HEK293 (cell line): ENCODE measurements around the gene PALM3.

Source experiments
- CTCF ChIP-seq: fragments of 450-650 bp; formaldehyde crosslinking; IDR thresholded peaks from 2 replicates; pipeline ENCODE4 v1.5.1; 2016; ENCODE audit warnings: missing biosample characterization, missing genetic modification characterization
- GFI1B ChIP-seq: fragments of 450-650 bp; formaldehyde crosslinking; IDR thresholded peaks from 2 replicates; pipeline ENCODE4 v1.5.1; 2016; ENCODE audit warnings: missing biosample characterization, missing genetic modification characterization
- ZNF274 ChIP-seq, 2 experiments: fragments of 200-500 bp in 1 of 2; fragments of 450-650 bp in 1 of 2; sonication (Bioruptor generic) in 1 of 2; formaldehyde crosslinking in 1 of 2; IDR thresholded peaks; 2 replicates each; pipeline versions ENCODE4 v1.5.1 to v1.6.1; 2014 to 2016; ENCODE audit warnings: borderline replicate concordance in 1 of 2, inconsistent platforms in 1 of 2, low read length in 1 of 2, missing biosample characterization in 1 of 2, missing genetic modification characterization in 1 of 2
- ZNF785 ChIP-seq: fragments of 450-650 bp; formaldehyde crosslinking; IDR thresholded peaks from 2 replicates; pipeline ENCODE4 v1.5.1; 2016; ENCODE audit warnings: missing biosample characterization, missing genetic modification characterization

- no peak for TF ChIP-seq ZNF274 (IDR thresholded peaks at IDR 0.05; ENCODE audit: low read length)
- TF ChIP-seq ZNF274 (tag by site-specific recombination; IDR thresholded peaks at IDR 0.05; ENCODE audit: borderline replicate concordance): no peak
- TF ChIP-seq CTCF: no peak
- no peak for TF ChIP-seq ZNF785 (tag by site-specific recombination)
- TF ChIP-seq GFI1B (tag by site-specific recombination): no peak
Observed at GRCh38 chr19:14035706-14036105, 26.2 kb downstream of the PALM3 start.
